ENCODE data around the gene RICTOR.
"Not testable (repeated sequence)": the region's sequence is repeated elsewhere in the genome, so short reads cannot be mapped to it uniquely, and the experiment has no call there.

The RICTOR gene

DNA sequence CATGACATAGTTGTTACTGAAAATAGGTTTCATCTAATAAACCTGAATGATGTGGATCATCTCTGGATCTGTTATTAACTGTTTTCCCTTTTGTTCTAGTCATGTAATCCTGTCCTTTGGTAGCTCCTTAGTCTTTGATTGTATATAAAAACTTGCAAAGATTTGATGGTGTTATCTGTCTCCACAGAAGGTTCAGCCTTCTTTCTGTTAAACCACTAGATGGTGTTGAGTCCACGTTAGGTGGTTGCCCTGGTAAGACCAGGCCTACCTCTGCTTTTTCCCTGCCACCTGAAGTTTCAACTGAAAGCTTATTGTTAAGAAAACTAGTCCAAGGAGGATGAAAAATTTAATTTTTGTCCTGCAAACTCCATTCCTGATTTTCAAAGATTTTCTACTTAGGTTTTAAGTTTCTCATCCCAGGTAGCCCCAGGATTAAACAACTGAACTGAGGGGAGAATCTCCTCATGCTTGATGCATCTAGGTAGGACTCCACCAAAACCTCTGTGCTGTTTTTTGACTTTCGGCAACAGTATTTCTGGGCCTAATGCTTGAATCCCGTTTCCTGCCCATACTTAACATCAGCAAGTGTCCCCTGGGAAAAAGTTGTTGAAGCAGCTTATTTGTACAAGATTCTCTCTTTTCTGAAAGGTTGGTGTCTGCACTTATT, 68.5 kb downstream of the RICTOR start:
- no peak for DNase-seq

DNA sequence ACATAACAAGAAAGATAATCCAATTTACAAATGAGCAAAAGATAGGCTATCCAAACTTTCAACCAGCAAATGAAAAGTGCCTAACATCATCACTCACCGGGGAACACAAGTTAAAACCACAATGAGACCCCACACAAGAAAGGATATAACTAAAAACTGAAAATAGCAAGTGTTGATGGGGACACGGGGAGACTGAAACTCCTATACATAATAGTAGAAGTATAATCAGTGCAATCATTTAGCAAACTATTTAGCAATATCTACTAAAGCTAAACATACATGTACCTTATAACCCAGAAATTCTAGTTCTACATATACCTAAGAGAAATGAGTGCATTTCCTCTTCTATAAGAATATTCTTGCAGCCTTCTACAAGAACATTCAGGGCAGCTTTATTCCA, 72.5 kb downstream of the RICTOR start:
- DNase-seq: no peak

DNA sequence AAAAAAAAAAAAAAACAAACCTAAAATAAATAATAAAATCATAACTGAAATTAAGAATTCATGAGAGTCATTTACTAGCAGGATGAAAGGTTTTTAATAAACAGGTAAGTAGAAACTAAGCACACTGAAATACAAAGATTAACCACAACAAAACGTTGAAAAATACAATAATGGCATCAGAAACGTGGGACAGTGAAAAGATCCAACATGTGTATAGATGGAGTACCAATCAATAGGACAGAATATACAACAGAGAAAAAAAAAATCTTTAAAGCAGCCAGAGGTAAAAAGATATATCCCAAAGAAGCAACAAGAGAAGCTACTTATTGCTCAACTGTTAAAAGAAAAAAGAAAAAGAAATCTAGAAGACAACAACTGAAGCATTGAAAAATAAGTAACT, 75.2 kb downstream of the RICTOR start:
- no peak for DNase-seq

DNA sequence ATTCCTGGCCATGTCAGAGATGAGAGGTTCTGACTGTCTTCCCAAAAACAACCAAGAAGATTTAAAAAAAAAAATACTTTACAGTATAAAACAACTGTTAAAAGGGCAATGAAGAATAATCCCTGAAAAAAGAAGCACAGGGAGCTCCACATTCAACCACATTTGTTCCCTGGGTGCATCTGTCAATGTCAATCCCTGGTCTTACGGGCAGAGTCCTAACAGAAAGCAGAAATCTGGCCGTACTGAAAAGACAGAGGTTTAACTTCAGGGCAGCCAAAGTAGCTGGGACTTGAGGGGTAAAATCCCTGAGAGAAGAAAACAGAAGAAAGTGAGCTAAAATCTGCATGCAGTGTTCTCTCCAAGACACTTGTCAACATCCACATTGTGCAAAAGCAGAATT, 76.6 kb downstream of the RICTOR start:
- no peak for DNase-seq

DNA sequence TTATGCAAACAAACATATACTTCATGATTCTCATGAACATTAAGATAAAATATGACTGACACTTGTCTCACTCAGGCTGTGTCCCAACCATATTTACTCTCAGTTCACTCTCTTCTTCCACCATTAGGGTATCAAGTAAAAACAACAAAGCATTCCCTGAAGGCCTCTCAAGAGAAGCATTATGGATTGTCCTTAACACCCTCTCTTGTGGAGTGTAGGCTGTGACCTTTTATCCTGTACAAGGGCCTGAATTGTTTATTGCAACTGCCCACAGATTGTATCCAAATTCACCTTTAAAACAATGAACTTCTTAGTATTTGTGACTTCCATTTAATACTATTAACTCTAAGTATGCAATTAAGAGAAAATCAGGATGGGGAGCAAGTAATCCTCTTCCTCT, 78.1 kb downstream of the RICTOR start:
- DNase-seq: no peak

DNA sequence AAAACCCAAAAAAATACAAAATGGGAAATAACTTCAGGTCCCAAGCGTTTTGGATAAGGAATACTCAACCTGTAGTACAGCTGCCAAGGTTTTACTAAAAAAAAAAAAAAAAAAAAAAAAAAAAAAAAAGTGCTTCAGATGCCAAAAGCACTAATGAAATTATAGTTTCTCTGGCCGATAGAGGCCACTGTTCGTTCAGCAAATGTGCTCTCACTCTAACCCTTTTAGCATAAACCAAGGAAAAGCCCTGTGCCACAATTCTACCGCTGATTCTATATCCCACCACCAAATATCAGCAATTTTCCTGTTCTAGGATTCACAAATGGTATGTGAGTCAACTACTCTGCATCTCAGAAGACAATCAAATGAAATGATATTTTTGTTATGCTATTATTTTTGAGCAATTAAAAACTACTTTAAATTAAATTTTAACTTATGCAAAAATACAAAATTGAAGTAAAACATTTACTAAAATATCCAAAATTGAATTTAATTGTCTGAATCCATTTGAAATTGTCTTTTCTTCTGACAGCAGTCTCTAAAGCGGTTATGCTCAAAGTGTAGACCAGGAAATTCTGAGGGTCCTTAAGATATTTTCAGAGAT, 79.8 kb downstream of the RICTOR start:
- DNase-seq: no peak

DNA sequence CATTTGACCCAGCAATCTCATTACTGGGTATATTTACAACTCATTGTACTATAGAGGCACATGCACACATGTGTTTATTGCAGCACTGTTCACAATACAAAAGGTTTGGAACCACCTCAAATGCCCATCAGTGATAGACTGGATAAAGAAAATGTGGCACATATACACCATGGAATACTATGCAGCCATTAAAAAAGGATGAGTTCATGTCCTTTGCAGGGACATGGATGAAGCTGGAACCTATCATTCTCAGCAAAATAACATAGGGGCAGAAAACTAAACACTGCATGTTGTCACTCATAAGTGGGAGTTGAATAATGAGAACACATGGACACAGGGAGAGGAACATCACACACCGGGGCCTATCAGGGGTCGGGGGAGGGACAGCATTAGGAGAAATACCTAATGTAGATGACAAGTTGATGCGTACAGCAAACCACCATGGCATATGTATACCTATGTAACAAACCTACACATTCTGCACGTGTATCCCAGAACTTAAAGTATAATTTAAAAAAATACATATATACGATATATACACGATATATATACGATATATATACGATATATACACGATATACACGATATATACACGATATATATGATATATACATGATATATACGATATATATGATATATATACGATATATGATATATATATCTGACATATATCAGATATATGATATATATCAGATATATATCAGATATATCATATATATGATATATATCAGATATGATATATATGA, 84.1 kb downstream of the RICTOR start:
- DNase-seq: not testable (repeated sequence)

DNA sequence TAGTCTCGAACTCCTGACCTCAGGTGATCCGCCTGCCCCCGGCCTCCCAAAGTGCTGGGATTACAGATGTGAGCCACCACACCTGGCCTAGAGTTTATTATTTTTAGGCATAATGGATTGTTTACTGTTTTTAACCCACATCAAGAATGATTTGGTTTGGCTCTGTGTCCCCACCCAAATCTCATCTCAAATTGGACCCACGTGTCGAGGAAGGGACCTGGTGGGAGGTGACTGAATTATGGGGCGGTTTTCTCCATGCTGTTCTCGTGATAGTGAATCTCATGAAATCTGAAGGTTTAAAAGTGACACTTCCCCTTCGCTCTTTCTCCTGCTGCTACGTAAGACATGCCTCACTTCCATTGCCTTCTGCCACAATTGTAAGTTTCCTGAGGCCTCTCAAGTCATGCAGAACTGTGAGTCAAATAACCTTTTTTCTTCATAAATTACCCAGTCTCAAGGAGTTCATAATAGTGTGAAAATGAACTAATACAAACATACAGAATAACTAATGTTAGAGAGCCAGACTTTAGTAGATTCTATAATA, 88.2 kb downstream of the RICTOR start:
- no peak for DNase-seq

DNA sequence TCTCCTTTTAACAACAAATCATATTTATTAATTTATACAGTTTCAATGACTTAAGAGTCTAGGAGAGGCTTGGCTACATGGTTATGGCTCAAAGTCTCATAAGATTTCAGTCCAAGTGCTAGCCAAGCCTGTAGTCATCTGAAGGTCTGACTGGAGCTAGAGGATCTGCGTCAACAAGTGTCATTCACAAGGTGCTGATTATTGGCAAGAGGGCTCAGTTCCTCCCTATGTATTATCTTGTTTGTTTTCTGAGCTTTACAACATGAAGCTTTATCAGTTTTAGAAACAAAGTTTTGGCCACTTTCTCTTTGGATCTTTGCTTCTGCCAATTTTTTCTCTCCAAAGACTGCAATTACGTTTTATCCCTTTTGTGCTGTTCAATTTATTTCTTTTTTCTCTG, 94.7 kb downstream of the RICTOR start:
- DNase-seq: no peak

DNA sequence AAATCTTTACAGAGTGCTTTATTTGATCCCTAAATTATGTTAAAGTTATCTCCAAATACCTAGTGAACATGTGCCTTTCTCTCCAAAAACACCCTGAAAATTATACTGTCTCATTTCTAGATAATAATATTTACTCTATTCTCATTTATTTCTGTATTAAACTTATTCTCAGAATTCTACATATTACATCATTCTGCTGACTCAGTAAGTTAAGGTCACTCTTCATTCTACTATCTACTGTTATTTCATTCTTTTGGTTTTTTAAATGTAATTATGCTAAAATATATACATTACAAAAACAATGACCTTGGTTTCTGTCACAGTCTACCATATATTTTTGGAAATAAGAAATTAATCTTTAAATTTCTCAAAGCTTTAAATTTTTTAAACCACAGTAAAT, 96.2 kb downstream of the RICTOR start:
- DNase-seq: no peak

DNA sequence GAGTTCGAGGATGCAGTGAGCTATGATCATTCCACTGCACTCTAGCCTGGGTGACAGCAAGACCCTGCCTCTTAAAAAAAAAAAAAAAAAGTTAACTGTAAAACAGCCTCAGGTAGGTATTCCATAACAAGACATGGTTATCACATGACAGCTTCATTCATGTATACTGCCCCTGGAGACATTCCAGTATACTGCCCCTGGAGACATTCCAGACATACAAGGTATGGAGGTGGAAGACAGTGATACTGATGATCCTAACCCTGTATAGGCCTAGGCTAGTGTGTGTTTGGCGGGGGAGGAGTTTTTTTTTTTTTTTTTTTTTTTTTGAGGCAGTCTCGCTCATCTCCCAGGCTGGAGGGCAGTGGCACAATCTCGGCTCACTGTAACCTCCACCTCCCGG, 105.5 kb downstream of the RICTOR start:
- no peak for DNase-seq

DNA sequence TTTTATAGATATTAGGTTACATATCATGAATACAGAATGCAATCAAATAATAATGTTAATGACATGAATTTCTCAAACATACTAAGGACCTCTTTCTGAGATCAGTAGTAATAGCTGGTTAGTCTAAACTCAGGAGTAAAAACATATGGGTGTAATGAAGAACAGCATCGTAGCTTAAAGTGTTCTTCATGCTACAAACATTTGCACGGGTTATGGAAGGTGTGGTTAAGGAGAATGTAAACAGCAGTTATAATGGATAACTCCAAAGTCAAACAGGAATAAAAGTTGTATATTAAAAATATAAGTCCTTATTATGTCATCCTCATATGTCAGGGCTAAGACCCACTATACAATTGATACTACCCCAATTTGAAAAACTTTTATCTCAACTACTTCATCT, 112.5 kb downstream of the RICTOR start:
- no peak for DNase-seq

DNA sequence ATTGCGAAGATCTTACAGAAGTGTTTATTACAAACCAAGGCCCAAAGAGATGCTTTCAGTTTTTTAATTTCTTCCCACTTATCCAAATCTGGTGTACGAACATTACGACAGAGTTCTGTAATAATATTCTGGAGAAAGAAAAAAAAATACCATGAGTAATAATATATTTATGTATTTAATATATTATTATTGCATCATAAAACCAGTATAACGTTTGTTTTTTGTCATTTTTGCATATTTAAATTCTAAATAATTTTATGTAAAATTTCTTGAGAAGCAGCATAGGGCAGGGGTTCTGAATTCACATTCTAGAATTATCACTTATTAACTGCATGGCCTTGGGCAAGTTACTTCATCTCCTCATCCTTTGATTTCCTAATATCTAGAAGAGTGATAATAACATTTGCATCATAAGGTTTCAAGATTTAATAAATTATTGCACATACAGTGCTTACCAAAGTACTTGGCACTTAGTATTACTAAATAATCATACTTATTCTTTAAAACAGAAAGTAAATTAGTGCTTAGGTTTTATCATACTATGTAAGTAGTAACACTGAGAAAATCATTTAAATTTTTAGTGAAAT, 120.7 kb downstream of the RICTOR start:
- DNase-seq: no peak

DNA sequence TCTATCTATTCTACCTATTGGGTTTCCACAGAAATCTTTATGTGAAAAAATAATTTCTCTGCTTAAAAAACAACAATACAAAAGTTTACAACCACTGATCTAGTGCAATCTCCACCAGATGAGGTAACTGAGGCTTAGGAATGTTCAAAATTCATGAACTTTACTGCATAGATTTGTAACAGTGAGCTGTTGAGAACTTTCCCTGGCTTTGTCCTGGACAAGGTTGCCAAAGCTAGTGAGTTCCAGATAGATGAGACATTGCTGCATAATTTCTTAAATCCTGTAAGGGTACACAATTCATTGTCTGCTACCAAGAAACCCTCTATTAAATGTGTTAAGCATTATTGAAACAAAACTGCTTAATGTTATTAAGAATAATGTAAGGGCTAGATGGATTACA, 125.7 kb downstream of the RICTOR start:
- no peak for DNase-seq

DNA sequence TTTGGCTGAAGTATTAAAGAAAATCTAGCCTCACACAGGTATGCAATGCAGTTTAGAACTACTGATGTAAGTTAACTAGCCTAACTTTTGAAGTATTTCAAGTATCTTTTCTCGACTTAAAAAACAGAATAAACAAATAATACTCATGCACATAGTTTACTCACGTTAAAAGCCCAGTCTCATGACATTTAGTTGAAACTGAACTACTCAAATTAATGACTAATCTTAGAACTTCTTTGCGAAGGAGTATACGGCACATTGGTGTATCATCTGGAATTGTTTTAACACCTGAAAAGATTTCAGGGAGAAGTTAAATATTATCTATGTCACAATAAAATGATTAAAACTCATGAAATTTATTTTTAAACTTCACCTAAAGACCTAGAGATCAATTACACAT, 129.9 kb downstream of the RICTOR start:
- DNase-seq: no peak

DNA sequence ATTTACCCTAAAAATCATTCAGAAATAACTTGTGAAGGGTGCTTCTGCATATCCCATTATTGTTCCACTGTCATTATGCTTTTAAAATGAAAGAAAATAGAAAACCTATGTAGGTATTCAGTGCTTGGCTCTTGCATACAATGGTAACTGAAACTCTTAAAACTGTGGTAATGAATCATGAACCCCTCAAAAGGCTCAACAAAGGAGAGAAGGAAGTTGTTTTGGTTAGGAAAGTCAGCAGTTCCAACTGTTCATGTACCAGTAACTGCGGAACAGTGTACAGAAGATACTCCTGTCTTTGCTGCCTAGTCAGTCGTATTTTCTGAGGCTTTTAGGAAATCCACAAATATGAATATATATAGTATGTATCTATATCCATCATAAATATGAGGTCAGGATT, 132.3 kb downstream of the RICTOR start:
- no peak for DNase-seq

DNA sequence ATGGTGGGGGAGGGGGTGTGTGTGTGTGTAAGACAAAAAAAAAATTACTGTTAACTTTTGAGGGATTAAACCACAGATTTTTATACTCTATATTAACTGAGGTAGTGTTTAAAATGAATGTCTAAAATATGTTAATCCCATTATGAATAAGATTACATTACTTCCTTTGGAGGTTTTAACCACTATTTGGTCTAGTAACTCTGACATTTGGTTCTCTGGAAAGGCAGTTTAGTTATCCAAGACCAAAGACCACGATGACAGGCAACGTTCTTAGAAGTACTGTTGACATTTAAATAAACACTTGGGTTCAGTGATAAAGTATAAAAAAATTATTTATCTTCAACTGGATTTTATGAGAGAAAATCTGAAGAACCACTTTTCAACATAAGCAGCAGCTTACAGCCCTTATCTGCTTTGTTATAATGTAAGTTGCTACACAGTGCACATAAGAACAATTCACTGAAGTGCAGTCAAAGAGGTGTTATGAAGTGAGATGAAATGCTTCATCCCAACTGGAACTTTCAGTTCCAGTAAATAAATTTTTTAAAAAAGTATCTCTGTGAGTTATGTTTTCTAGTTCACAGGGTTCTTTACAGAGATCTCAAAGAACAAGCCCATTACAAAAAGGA, 133.9 kb downstream of the RICTOR start:
- DNase-seq: no peak

DNA sequence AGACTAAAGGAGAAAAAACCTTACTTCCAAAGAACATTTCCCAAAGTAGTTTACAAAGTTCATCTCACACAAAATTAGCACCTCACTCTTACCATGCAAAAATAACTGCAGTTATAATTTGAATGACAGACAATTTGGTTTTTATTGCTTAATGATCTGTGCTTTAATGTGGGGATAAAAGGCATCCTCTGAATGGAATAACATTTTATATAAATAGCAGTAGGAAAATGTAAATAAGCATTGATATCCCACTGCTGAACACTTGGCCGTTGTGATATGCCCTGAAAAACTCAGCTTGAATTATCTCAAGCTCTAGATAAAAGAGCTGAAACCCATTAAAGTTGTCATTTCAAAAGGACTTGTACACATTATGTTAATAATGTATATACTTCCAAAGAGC, 135.2 kb downstream of the RICTOR start:
- no peak for DNase-seq

DNA sequence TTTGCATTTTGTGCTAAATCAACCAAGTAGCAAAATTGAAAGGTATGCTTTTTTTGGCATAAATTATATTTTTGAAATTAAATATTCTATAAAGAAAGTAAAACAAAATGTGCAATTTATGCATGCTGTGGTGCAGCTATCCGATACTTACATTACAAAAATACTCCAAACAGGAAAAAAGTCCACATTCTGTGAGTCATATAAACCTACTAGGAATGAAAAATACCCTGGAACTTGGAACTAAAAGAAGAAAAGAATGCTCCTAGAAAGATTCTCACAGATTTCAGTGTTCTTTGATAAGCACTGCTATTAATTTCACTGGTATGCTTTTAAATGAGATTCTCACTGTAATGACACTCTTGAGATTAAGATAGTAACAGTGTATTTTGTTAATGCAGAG, 135.8 kb downstream of the RICTOR start:
- no peak for DNase-seq

DNA sequence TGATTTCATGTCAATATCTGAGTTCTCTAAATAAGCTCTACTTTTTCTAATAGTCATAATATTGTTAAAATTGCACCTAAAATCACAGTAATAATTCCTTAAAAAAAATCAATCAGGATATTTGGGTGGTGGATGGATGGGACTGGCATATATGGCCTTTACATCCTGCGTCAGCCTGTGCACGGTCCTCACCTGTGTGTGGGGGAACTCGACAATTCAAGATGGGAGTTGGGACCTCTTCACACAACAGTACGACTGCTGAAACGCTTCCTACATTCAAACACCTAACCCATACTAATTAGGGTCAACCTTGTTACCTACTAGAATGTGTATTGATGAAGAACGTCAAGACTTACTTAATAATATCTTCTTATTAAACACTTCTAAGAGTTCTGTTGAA, 137.9 kb downstream of the RICTOR start:
- DNase-seq: no peak

DNA sequence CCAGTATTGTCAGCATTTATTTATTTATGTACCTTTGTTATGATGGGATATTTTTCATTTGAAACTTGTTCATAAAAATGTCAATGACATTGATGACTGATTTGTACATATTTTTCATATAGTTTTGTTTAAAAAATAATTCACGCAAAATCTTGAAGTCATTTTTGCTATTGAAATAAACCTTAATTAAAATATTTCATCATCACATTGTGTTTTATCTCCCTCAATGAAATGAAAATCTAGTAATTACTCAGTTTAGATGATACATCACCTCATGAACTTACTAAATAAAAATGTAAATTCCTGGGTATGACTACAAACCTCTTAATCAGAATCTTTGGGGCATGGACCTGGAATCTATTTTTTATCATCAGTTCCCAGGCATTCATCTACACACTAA, 138.8 kb downstream of the RICTOR start:
- DNase-seq: no peak

DNA sequence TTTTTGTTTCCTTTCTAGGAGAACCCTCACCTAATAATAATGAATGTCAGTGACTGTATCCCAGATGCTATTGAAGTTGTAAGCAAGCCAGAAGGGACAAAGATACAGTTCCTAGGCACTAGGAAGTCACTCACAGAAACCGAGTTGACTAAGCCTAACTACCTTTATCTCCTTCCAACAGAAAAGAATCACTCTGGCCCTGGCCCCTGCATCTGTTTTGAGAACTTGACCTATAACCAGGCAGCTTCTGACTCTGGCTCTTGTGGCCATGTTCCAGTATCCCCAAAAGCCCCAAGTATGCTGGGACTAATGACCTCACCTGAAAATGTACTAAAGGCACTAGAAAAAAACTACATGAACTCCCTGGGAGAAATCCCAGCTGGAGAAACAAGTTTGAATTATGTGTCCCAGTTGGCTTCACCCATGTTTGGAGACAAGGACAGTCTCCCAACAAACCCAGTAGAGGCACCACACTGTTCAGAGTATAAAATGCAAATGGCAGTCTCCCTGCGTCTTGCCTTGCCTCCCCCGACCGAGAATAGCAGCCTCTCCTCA, 141.3 kb downstream of the RICTOR start:
- DNase-seq: no peak

DNA sequence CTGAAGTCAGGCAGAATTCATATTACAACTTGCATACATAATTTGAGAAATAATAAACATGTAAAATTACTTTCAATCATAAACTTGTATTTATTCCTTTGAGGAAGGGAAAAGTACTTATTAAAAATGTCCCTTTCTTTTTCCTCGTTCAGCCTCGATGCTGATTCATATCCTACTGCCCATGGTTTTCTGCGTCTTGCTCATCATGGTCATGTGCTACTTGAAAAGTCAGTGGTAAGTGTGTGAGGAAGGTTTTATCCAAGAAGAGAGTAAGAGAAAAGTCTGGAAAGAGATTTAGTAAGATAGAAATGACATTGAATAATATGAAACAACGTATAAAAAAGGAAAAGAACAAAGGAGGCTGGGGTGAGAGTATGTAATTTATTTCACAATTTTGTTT, 142.5 kb downstream of the RICTOR start:
- no peak for DNase-seq

All from NCI-H774 (cell line).